GM12891 (cell line): ENCODE measurements around the gene RGS19.

ENCODE experiments used
- POU2F2 ChIP-seq: IDR thresholded peaks from 2 replicates; pipeline ENCODE4 v1.6.1; 2011; ENCODE audit warnings: low read depth, mild to moderate bottlenecking, control low read depth, low read length, moderate library complexity
- TAF1 ChIP-seq: IDR thresholded peaks from 2 replicates; pipeline ENCODE4 v1.6.1; 2011; ENCODE audit warnings: low read depth, low read length, control low read depth

DNA sequence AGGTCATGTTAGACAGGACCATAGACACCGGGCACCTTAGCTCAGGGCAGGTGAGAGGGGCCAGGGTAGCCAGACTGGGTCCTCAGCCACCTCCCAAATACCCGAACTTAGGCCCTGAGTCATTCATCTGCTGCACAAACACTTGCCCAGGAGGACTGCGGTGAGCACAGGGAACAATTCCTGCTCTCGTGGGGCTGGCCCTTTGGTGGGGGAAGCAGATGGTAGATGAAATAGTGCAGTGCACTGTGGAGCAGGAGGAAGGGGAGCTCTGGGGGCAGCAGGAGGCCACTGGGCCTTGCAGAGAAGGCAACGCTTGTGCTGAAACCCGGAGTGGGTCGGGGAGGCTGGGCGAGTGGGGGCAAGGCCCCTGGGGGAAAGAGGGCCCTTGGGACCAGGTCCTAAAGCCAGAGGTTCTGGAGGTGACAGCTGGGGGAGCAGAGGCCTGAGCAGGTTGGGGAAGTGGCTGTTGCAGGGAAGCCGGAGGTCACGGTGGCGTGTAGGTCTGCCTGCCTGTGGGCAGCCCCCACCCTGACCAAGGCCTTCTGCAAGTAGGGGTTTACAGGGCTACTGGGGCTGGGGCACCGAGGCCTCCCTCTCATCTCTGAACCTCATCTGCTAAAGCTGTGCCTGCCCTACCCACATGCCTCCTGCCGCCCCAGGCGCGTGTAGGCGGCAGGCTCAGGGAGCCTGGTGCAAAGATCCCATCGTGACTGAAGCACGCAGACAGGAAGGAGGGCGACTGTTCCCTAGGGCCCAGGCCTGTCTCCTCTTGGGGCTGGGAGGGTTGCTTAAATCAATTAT lies 32.7 kb upstream of the RGS19 start:
- no peak for TF ChIP-seq POU2F2
- TF ChIP-seq TAF1 = no peak
